PC-3 (cell line): ENCODE results near the gene CSRP1. TPM values are rescaled to one million over a fixed set of nuclear protein-coding genes. Genes with fewer than 3 reads are reported as not detected.
A peak's percentile ranks its signal among the peaks of the same experiment; 100 is the strongest.

Source experiments
- ATAC-seq: fragments of 200-7000 bp; cut with Tn5 transposase; 2 replicates; pipeline ENCODE4 v1.9.1; 2020; ENCODE audit warnings: mild to moderate bottlenecking, moderate library complexity
- Bru-seq: library from RNA; stranded (reverse); fragments of 400-500 nt; gene quantifications from one replicate; lab custom pipeline; 2021; lab: Mats Ljungman, UMichigan
- BruChase-seq, 2 experiments: library from RNA; stranded (reverse); fragments of 400-500 nt; gene quantifications; one replicate each; lab custom pipeline; 2021; lab: Mats Ljungman, UMichigan
- BruUV-seq: library from RNA; stranded (reverse); fragments of 400-500 nt; replicated peaks from 2 replicates; lab custom pipeline; 2021; lab: Mats Ljungman, UMichigan
- CTCF ChIA-PET: fragments of 300-600 bp; sonication (Branson Sonifier 250); formaldehyde crosslinking; loops from one replicate; lab custom pipeline; 2022; ENCODE audit warnings: antibody characterized with exemption; lab: Charles Lee
- POLR2A ChIA-PET: fragments of 300-600 bp; sonication (Branson Sonifier 250); formaldehyde crosslinking; loops from one replicate; lab custom pipeline; 2022; ENCODE audit warnings: antibody characterized with exemption; ENCODE audit not compliant: unreplicated experiment; lab: Charles Lee
- DNase-seq: peaks from one replicate; pipeline ENCODE4 v3.0.0-alpha.2; 2015
- H2AFZ ChIP-seq: fragments of 300-600 bp; sonication (generic); 2 replicates; pipeline ENCODE4 v1.6.0; 2016; ENCODE audit warnings: antibody characterized with exemption, low read length
- H3F3A ChIP-seq: fragments of 300-600 bp; sonication (generic); one replicate; pipeline ENCODE4 v1.6.0; 2017; ENCODE audit warnings: antibody characterized with exemption, low read length, control low read depth, mild to moderate bottlenecking; ENCODE audit not compliant: unreplicated experiment
- H3K27ac ChIP-seq: fragments of 300-600 bp; sonication (generic); 2 replicates; pipeline ENCODE4 v1.5.1; 2016; ENCODE audit warnings: mild to moderate bottlenecking, low read length
- H3K27me3 ChIP-seq: fragments of 300-600 bp; sonication (generic); 2 replicates; pipeline ENCODE4 v1.6.1; 2016; ENCODE audit warnings: low read length, mixed read lengths
- H3K36me3 ChIP-seq: fragments of 300-600 bp; sonication (generic); 2 replicates; pipeline ENCODE4 v1.6.1; 2016; ENCODE audit warnings: low read depth, mixed run types, low read length, mixed read lengths
- H3K4me1 ChIP-seq: fragments of 300-600 bp; sonication (generic); 2 replicates; pipeline ENCODE4 v1.5.1; 2016; ENCODE audit warnings: low read length; ENCODE audit not compliant: insufficient read depth
- H3K4me2 ChIP-seq: fragments of 300-600 bp; sonication (generic); 2 replicates; pipeline ENCODE4 v1.6.0; 2016; ENCODE audit warnings: low read length
- H3K4me3 ChIP-seq: fragments of 300-600 bp; sonication (generic); 2 replicates; pipeline ENCODE4 v1.5.1; 2016; ENCODE audit warnings: mild to moderate bottlenecking, low read length, mixed read lengths
- H3K79me2 ChIP-seq: fragments of 300-600 bp; sonication (generic); 2 replicates; pipeline ENCODE4 v1.6.1; 2017; ENCODE audit warnings: low read length, mixed read lengths
- H3K9ac ChIP-seq: fragments of 300-600 bp; sonication (generic); 2 replicates; pipeline ENCODE4 v1.6.0; 2016; ENCODE audit warnings: mild to moderate bottlenecking, low read length
- H3K9me2 ChIP-seq: fragments of 300-600 bp; sonication (generic); replicated peaks from 2 replicates; pipeline ENCODE4 v1.6.1; 2016; ENCODE audit warnings: mixed run types, low read length, mixed read lengths
- H3K9me3 ChIP-seq: fragments of 300-600 bp; sonication (generic); 2 replicates; pipeline ENCODE4 v1.6.1; 2016; ENCODE audit warnings: low read length, mixed read lengths
- H4K20me1 ChIP-seq: fragments of 300-600 bp; sonication (generic); 2 replicates; pipeline ENCODE4 v1.6.1; 2016; ENCODE audit warnings: low read length, mixed read lengths
- EZH2 ChIP-seq: fragments of 300-600 bp; sonication (generic); IDR thresholded peaks from one replicate; pipeline ENCODE4 v1.6.1; 2017; ENCODE audit warnings: antibody characterized with exemption, mild to moderate bottlenecking, low read length; ENCODE audit not compliant: unreplicated experiment
- EZH2phosphoT487 ChIP-seq: fragments of 300-600 bp; sonication (generic); IDR thresholded peaks from 2 replicates; pipeline ENCODE4 v1.6.1; 2018; ENCODE audit warnings: mild to moderate bottlenecking, antibody characterized with exemption, low read length, borderline replicate concordance
- intact Hi-C: fragments of 100-400 bp; cut with micrococcal nuclease; formaldehyde crosslinking; loops from 2 replicates; pipeline ENCODE4 v1.9.0; 2023
- long read RNA-seq: library from polyadenylated mRNA; unstranded; transcript quantifications from one replicate; pipeline ENCODE4 v2.0.0, GENCODE V29; 2021; ENCODE audit not compliant: unreplicated experiment
- total RNA-seq: library from RNA; depleted of rRNA; stranded (reverse); fragments of >200 nt; gene quantifications from 2 replicates; pipeline ENCODE4 v1.2.3, GENCODE V29; 2014; rRNA removed
- TF ChIP-seq, protein P1 (sequence below): fragments of 300-600 bp; sonication (generic); conservative IDR thresholded peaks from 2 replicates; pipeline ENCODE4 v1.5.1; 2017; ENCODE audit warnings: antibody characterized with exemption, low read depth, mild to moderate bottlenecking, low read length

Gene CSRP1
- total RNA-seq, result 147 and 189 TPM in 2 replicates
- Bru-seq, nascent RNA, result percentile 82 among the genes with signal in this experiment
- BruChase-seq, experiment 1, labeled RNA remaining after a 6-hour chase, result percentile 83 among the genes with signal in this experiment
- percentile 75 among the genes with signal in this experiment for BruChase-seq, experiment 2, labeled RNA remaining after a 2-hour chase
- long read RNA-seq, full-length matches to known transcripts, result 76 of 95 reads
- long read RNA-seq, partial matches to known transcripts, result 4 of 95 reads
- long read RNA-seq, other reads (novel, unspliced or antisense), result 15 of 95 reads

DNA sequence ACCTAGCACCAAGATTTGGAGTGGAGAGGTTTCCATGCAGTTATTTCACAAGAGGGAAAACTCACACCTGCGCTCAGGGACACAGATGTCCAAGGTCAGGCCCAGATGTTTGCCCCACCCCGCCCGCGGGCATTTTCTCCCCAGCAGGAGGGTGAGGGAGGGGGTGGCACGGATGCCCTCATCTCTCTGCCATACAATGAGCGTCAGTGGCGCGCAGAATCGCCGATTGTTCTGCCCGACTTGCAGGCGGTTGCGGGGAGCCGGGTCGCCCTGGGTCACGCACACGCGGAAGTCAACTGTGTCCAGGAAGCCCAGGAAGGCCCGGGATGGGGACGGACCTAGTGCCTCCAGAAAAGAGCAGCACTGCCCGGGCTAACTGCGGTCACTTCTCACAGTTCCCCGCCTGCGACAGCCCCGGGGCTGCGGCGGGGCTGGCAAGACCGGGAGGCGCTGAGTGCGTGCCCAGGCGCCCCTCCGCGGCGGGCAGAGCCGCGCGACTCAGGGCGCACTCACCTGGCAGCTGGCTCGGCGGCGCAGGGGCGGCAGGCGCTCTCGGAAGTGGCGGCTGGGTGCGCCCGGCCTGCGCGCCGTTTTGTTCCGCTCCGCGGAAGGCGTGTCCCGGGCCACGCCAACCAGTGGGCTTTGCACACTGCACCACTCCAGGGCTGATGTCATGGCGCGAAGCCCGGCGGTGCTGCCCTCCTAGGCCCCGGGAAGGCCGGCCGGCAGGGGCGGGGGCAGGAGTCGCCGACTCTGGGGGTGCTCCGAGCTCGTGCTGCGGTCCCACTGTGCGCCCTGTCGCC, at the start of gene CSRP1:
Gene CSRP1, minus strand, starts transcription at position 567 of the 803 bp plus-strand sequence. CDS start 10,820 bp downstream, outside the sequence.
- POLR2A ChIA-PET, result no interaction called here
- TF ChIP-seq EZH2 (no peak), EZH2phosphoT487 (no peak)
- TF ChIP-seq, protein P1, sequence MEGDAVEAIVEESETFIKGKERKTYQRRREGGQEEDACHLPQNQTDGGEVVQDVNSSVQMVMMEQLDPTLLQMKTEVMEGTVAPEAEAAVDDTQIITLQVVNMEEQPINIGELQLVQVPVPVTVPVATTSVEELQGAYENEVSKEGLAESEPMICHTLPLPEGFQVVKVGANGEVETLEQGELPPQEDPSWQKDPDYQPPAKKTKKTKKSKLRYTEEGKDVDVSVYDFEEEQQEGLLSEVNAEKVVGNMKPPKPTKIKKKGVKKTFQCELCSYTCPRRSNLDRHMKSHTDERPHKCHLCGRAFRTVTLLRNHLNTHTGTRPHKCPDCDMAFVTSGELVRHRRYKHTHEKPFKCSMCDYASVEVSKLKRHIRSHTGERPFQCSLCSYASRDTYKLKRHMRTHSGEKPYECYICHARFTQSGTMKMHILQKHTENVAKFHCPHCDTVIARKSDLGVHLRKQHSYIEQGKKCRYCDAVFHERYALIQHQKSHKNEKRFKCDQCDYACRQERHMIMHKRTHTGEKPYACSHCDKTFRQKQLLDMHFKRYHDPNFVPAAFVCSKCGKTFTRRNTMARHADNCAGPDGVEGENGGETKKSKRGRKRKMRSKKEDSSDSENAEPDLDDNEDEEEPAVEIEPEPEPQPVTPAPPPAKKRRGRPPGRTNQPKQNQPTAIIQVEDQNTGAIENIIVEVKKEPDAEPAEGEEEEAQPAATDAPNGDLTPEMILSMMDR, result no peak
- Histone ChIP-seq H3K9ac (peak within 1 kb of the TSS; percentile 83), H3K9me3 (no peaks in the 10 kb centered on the region), H3K79me2 (peaks cover 54% of the 10 kb centered on the region), H3K36me3 (no peaks in the 10 kb centered on the region), H3K4me2 (peak within 1 kb of the TSS; percentile 95), H2AFZ (peak within 1 kb of the TSS; percentile 62), H3F3A (no peaks in the 10 kb centered on the region), H3K4me3 (peak within 1 kb of the TSS; percentile 76), H3K27ac (peak within 1 kb of the TSS; percentile 89), H4K20me1 (0 out of 2 replicates have a peak, but pooled peaks cover 5% of the 10 kb centered on the region), H3K27me3 (no peaks in the 10 kb centered on the region), H3K9me2 (no peaks in the 10 kb centered on the region), H3K4me1 (peaks cover 80% of the 10 kb centered on the region)
- intact Hi-C loops, result loop anchor here (2.0 kb wide), 1 partner anchor 18 kb away; no protein-coding TSS in a partner anchor
- ATAC-seq, result peak; percentile 48
- peak; percentile 74 for DNase-seq
- BruUV-seq, result no TSS peak
- CTCF ChIA-PET, result interaction anchor here (1.7 kb wide), 1 partner anchor 25 kb away, joined by 8 read pairs; no protein-coding TSS in a partner anchor

DNA sequence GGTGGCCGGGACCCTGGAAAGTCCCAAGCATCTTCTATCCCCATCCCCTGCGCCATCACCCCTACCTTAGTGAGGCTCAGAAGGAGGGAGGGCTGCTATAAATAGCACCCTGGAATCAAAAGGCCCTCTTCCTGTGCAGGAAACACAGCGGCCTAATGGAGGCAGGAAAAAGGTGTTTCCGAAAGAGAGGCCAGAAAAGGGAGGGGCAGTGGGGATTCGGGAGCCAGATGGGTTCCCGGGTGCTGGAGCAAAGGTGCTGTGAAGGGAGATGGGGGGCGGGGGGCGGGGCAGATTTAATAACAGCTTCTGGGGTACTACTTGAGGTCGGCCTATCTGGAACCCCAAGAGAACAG, 48.6 kb upstream of the CSRP1 start:
- Histone ChIP-seq H3K27me3 (no peaks in the 10 kb centered on the region), H3F3A (no peaks in the 10 kb centered on the region), H3K4me3 (no peak overlapping the region), H3K4me1 (peaks cover 12% of the 10 kb centered on the region), H3K9me2 (no peaks in the 10 kb centered on the region), H3K27ac (no peak overlapping the region), H3K79me2 (no peaks in the 10 kb centered on the region), H4K20me1 (no peaks in the 10 kb centered on the region), H3K9me3 (no peaks in the 10 kb centered on the region), H3K4me2 (no peak overlapping the region), H3K9ac (no peak overlapping the region), H3K36me3 (no peaks in the 10 kb centered on the region), H2AFZ (no peak overlapping the region)
- no peak for DNase-seq
- no TSS peak for BruUV-seq
- no peak for ATAC-seq
- CTCF ChIA-PET, result no interaction called here
- POLR2A ChIA-PET, result no interaction called here
- TF ChIP-seq EZH2 (no peak), EZH2phosphoT487 (no peak)
- TF ChIP-seq, protein P1, result no peak
- intact Hi-C loops, result no loop called here
